Measurements from ENCODE around the gene TSHZ2. TPM values are rescaled to one million over a fixed set of nuclear protein-coding genes. Genes with fewer than 3 reads are reported as not detected.

Gene TSHZ2
- total RNA-seq, 1 donor from 2014 or later, result 22.9 TPM

DNA sequence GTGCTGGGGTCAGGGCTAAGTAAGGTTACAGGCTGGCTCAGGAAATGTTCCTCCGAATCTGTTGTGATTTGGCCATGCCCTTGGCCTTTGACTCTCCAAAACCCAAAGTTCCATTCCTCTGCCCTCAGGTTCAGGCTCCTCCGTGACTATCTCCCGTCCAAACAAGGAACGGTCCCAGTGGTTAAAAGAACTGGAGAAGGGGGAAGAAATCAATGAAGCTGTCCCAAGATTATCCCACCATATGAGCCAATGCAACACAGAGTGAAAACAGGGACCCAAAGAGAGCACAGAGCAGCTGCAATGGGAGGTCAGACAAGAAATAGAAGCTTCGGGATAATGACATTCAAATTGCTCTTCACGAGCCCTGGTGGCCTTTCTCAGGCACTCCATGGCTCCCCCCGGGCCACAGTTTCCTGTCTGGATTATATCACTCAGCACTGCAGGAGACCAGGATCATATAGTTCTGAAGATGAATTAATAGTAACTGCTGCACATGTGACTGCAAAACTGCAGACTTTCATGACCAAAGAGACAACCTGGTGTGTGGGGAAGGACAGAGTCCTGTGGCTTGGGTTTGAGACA lies 410.2 kb downstream of the TSHZ2 start:
- no peak overlapping the region for H3K4me3 Mint-ChIP-seq (ENCODE audit: low read depth)
- H3K27me3 Mint-ChIP-seq, result no peaks in the 10 kb centered on the region
- DNase-seq (ENCODE audit: low spot score, unreplicated experiment), result no peak
- H3K9me3 Mint-ChIP-seq (ENCODE audit: low read depth), result no peaks in the 10 kb centered on the region
- H3K27ac Mint-ChIP-seq, result no peak overlapping the region
- TF ChIP-seq, protein P1, sequence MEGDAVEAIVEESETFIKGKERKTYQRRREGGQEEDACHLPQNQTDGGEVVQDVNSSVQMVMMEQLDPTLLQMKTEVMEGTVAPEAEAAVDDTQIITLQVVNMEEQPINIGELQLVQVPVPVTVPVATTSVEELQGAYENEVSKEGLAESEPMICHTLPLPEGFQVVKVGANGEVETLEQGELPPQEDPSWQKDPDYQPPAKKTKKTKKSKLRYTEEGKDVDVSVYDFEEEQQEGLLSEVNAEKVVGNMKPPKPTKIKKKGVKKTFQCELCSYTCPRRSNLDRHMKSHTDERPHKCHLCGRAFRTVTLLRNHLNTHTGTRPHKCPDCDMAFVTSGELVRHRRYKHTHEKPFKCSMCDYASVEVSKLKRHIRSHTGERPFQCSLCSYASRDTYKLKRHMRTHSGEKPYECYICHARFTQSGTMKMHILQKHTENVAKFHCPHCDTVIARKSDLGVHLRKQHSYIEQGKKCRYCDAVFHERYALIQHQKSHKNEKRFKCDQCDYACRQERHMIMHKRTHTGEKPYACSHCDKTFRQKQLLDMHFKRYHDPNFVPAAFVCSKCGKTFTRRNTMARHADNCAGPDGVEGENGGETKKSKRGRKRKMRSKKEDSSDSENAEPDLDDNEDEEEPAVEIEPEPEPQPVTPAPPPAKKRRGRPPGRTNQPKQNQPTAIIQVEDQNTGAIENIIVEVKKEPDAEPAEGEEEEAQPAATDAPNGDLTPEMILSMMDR (IDR thresholded peaks at IDR 0.05; ENCODE audit: unreplicated experiment), result no peak
- no peaks in the 10 kb centered on the region for H3K36me3 Mint-ChIP-seq (ENCODE audit: insufficient read depth)
- peaks cover 9% of the 10 kb centered on the region for H3K4me1 Mint-ChIP-seq (ENCODE audit: low read depth)

- Mint-ChIP-seq H3K27me3 (no peaks in the 10 kb centered on the region), H3K9me3 (ENCODE audit: low read depth) (no peaks in the 10 kb centered on the region), H3K36me3 (ENCODE audit: insufficient read depth) (no peaks in the 10 kb centered on the region), H3K4me3 (ENCODE audit: low read depth) (no peak overlapping the region), H3K27ac (peak overlapping the region; percentile 73), H3K4me1 (ENCODE audit: low read depth) (peaks cover 9% of the 10 kb centered on the region)
- no peak for DNase-seq (ENCODE audit: low spot score, unreplicated experiment)
- TF ChIP-seq, protein P1 (IDR thresholded peaks at IDR 0.05; ENCODE audit: unreplicated experiment), result no peak
These were observed 411.8 kb downstream of the TSHZ2 start for GRCh38 chr20:53383916-53384315.

DNA sequence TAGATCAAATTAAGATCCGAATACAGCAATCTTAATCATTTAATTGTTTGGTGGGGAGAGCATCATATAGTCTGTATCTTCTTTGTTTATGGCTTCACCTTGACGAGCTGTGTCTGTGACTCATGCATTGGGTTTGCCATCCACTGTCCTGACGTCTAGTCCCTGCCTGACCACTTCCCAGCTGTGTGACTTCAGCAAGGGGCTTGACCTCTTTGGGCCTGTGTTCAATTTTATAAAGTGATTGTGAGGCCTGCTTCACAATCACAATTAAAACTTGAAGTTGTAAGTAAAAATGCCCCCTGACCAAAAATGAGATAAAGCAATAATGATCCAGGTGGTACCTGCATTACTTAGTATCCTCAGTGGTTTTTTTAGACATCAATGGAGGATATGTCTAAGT lies 412.2 kb downstream of the TSHZ2 start:
- Mint-ChIP-seq H3K9me3 (ENCODE audit: low read depth) (no peaks in the 10 kb centered on the region), H3K4me1 (ENCODE audit: low read depth) (peaks cover 9% of the 10 kb centered on the region), H3K36me3 (ENCODE audit: insufficient read depth) (no peaks in the 10 kb centered on the region), H3K27ac (no peak overlapping the region), H3K4me3 (ENCODE audit: low read depth) (no peak overlapping the region), H3K27me3 (no peaks in the 10 kb centered on the region)
- DNase-seq (ENCODE audit: low spot score, unreplicated experiment), result no peak
- TF ChIP-seq, protein P1 (IDR thresholded peaks at IDR 0.05; ENCODE audit: unreplicated experiment), result no peak

DNA sequence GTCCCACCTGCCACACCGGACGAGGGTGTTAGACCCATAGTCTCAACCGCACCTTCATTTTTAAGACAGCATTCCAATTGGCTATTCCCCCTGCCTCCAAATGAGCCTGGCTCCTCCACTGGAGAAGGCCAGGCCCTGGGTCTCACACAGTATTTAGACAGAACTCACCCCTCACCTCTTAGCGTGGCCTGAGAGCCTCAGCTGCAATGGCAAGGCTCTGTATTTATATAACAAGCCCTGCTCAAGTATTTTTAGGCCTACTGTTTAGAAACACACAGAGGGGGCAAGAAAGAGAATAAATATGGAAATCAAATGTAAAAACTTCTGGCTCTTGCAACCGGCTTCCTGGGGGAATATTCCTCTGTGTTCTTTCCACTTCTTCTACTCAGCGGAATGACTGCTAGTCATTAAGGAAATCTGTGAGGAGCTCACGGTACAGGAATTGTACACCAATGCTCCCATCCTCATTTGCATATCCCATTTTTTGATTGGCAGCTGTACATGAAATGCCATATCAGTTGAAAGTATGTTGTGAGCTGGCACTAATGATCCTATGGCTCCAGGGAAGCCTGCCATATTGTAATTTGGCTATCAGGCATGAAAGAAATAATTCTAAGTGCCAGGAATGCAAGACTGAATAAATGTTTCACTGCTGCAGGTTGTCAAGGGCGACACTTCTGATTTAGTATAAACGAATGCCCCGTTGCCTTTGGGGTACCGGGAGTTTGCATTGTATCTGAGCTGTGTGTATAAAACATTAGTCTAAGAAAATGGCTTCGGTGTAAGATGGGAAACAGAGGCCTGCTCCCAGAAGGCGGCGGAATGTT lies 414.0 kb downstream of the TSHZ2 start:
- TF ChIP-seq, protein P1 (IDR thresholded peaks at IDR 0.05; ENCODE audit: unreplicated experiment), result no peak
- Mint-ChIP-seq H3K4me1 (ENCODE audit: low read depth) (peaks cover 9% of the 10 kb centered on the region), H3K36me3 (ENCODE audit: insufficient read depth) (peaks cover 1% of the 10 kb centered on the region), H3K4me3 (ENCODE audit: low read depth) (no peak overlapping the region), H3K27me3 (no peaks in the 10 kb centered on the region), H3K27ac (peak overlapping the region; percentile 31), H3K9me3 (ENCODE audit: low read depth) (peaks cover 4% of the 10 kb centered on the region)
- DNase-seq (ENCODE audit: low spot score, unreplicated experiment), result no peak

DNA sequence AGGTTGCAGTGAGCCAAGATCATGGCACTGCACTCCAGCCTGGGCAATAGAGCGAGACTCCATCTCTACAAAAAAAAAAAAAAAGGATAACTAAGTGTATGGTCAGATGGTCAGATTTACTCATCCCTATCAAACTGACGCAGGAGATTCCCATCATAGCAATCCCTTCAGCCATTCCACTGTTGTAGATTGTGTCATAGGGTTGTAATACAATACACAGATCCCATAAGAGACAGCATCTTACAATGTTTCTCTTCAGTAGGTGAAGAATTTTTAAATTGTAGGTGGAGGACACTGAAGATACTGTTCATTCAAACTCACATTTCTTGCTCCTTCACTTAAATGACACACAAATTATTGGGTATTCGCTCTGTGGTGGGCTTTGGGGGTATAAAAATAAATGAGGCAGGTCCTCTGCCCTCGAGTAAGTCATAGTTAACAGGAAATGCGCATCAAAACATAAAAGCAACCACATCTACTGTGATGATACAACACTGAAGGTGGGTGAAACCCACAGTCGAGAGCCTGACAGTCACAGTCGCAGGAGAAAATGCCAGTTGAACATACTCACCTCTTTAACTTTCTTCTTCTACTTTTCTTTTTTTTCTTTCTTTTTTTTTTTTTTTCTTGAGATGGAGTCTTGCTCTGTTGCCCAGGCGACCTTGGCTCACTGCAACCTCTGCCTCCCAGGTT lies 416.0 kb downstream of the TSHZ2 start:
- TF ChIP-seq, protein P1 (IDR thresholded peaks at IDR 0.05; ENCODE audit: unreplicated experiment), result no peak
- Mint-ChIP-seq H3K36me3 (ENCODE audit: insufficient read depth) (peaks cover 1% of the 10 kb centered on the region), H3K4me3 (ENCODE audit: low read depth) (no peak overlapping the region), H3K27ac (peak overlapping the region; percentile 91), H3K9me3 (ENCODE audit: low read depth) (peaks cover 4% of the 10 kb centered on the region), H3K4me1 (ENCODE audit: low read depth) (peaks cover 14% of the 10 kb centered on the region), H3K27me3 (no peaks in the 10 kb centered on the region)
- DNase-seq (ENCODE audit: low spot score, unreplicated experiment), result no peak

All from progenitor cell of endocrine pancreas (in vitro differentiated cells).